HG03342 (cell line): ENCODE data around the gene UPF3A.
"Not testable (repeated sequence)": the region's sequence is repeated elsewhere in the genome, so short reads cannot be mapped to it uniquely, and the experiment has no call there.

Experiments used
- ATAC-seq: cut with Tn5 transposase; IDR thresholded peaks from one replicate; pipeline ENCODE4 v1.9.1; 2021; ENCODE audit warnings: mild to moderate bottlenecking, moderate library complexity; ENCODE audit not compliant: unreplicated experiment

The UPF3A gene, protein sequence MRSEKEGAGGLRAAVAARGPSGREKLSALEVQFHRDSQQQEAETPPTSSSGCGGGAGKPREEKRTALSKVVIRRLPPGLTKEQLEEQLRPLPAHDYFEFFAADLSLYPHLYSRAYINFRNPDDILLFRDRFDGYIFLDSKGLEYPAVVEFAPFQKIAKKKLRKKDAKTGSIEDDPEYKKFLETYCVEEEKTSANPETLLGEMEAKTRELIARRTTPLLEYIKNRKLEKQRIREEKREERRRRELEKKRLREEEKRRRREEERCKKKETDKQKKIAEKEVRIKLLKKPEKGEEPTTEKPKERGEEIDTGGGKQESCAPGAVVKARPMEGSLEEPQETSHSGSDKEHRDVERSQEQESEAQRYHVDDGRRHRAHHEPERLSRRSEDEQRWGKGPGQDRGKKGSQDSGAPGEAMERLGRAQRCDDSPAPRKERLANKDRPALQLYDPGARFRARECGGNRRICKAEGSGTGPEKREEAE

DNA sequence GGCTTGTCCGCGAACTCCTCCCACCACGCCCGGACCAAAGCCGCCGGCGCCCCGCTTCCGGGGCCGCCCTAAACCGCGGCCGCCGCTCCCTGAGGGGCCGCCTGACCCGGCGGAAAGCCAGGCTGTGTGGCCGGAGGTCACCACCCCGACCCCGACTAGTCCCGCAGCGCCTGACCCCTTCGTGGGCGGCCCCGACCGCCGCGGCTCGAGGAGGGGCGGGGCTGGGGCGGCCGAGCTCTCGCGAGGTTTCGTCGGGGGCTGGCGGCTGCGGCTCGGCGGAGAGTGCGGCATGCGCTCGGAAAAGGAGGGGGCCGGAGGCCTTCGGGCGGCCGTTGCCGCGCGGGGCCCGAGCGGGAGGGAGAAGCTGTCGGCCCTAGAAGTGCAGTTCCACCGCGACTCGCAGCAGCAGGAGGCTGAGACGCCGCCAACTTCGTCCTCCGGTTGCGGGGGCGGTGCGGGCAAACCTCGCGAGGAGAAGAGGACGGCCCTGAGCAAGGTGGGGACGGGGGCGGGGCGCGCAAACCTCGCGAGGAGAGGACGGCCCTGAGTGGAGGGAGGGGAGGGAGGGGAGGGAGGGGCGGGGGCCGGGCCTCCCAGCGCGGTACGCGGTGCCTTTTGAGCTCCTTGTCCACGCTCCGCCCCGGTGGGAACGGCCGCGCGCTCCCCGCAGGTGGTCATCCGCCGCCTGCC is at the start of gene UPF3A:
UPF3A (plus strand) TSS at position 251 of the 690 bp plus-strand sequence; CDS start at position 290, 39 bp downstream.
- peak; percentile 69 for ATAC-seq

DNA sequence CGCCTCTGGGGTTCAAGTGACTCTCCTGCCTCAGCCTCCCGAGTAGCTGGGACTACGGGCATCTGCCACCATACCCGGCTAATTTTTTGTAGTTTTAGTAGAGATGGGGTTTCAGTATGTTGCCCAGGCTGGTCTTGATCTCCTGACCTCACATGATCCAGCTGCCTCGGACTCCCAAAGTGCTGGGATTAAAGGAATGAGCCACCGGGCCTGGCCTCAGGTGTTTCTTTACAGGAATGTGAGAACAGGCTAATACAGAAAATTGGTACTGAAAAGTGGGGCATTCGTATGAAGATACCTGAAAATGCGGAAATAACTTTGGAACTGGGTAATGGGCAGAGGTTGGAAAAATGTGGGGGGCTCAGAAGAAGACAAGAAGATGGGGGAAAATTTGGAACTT is 49.5 kb upstream of the UPF3A start:
- no peak for ATAC-seq

DNA sequence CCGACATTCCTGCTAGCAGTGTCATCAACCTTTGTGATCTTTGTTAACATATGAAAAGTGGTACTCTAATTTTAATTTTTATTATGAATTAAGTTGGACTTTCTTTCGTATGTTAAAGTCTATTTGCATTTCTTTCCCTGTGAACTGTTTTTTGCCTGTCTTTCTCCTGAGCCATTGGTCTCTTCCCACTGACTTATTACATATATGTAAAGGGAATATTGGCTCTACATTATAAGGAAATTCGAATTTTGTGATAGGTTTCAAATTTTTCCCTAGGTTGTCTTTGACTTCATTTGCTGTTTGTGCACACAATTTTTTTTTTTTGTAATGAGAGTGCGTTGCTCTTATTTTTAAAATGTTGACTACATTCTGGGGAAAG is 47.1 kb upstream of the UPF3A start:
- ATAC-seq = no peak

DNA sequence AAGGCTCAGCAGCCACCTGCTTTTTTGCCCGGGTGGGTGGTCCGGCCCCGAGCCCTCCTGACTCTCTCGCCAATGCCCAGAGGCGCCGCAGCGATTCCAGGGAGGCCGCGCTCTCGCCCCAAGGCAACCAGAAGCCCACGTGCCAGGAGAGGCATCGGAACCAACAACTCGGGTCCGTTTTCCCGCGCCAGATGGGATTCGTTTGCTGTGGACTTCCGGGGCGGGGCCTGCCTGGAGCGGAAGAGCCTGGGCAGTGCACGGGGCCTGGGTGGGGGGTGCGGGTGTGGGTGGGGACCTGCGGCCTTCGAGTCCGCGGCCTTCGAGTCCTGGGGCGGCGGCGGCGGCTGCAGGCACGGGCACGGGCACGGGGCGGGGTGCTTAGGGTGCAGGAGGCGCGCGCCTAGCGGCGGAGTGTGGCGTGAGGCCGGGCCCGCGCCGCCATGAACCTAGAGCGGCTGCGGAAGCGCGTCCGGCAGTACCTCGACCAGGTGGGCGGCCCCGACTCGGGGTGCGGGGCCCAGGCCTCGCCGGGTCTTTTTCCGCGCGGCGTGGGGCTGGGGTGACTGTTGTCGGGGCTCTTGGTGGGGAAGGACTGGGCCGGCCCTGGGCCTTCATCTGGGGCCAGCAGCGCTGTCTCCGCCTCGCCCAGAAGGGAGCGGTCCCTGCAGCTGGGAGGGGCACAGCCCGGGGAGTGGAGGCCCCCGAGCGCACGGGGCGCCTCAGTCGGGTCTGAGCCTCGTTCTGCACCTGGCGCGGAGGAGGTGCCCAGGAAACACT is 46.6 kb upstream of the UPF3A start, which contains the start of gene CDC16:
CDC16 (plus strand) TSS at position 253 of the 777 bp plus-strand sequence; CDS start at position 441, 188 bp downstream.
- peak; percentile 92 for ATAC-seq

DNA sequence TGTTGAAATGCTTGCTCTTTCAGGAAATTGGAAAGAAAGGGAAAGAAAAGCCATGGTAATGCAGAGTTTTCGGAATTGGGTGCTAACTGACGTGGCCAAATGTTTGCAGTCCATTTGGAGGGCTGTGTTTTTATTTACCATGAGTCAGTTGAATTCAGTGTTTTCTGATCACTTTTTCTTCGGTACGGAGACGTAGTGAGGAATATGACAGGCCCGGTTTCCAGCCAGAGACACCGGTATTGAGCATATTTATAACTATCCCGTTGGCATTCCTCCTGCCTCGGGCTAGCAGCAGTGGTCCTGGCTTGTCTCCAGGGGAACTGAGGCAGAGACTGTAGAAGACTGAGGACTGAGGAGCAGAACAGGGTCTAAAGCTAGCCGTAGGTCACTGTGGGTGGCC is 45.7 kb upstream of the UPF3A start:
- no peak for ATAC-seq

DNA sequence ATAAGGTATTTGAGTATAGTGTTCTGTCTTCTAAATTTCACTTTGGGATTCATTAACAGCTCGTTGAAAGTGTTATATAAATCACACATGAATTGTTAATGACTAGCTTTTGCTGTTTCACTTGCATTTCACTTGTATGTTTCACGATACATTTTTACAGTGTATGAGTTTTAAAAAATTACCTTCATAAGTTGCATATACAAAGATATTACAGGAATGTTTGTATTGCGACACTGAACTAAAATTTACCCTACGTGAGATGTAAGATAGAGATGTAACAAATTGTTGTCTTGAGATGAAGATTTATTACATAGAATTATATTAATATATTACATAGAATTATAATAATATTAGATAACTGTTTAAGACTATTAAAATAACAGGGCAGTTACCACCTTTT is 45.2 kb upstream of the UPF3A start:
- no peak for ATAC-seq

DNA sequence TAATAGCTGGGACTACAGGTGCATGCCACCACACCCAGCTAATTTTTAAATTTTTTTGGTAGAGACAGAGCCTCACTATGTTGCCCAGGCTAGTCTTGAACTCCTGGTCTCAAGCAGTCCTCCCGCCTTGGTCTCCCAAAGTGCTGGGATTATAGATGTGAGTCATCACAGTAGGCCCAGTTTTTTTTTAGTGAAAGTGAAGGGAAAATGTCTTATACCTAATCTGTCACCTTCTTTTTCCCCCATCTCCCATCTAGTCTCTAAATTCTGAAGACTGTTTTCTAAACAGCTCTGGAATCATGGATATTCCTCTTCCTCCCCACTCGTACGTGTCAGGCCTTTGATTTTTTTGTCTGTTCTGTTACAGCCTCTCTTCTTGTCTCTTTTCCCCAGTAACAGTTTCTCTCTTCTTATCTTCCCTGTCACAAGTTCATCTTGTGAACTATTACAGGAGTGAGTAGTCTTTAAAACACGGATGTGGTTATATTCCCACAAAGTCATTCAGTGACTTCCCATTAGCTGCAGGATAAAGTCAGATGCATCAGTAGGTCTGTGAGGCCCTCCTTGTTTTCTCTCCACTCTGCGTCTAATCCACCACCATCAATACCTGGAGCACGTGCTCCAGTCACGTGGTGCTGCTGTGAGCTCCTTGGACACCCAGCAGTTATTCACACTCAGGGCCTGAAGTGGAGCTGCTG is 43.8 kb upstream of the UPF3A start:
- ATAC-seq = no peak

DNA sequence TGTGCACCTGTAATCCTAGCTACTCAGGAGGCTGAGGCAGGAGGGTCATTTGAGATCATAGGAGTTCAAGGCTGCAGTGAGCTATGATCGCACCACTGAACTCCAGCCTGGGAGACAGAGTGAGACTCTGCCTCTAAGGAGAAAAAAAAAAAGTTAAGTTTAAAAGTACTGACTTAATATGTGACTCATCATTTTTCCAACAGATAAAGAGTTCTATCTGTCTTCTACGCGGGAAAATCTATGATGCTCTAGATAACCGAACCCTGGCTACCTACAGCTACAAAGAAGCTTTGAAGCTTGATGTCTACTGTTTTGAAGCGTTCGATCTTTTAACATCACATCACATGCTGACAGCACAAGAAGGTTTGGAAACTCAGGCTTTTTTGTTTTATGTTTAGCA is 39.5 kb upstream of the UPF3A start:
- no peak for ATAC-seq

DNA sequence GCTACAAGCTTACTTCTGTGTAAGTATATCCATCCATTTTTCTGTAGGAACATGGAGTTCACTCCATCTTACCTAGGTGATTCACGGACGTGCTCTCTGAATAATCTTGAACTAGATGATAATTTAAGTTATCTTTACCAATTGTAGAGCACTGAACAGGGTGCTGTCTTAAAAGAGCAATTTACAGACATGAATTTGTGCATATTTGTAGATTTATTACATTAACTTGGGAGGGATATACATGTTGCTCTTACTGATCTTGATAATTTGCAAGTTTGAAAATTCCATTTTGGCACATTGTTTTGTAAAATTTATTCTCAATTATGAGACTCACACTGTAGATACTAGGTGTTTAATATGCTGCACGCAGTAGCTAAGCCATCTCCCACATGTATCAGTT is 37.4 kb upstream of the UPF3A start:
- ATAC-seq = no peak

DNA sequence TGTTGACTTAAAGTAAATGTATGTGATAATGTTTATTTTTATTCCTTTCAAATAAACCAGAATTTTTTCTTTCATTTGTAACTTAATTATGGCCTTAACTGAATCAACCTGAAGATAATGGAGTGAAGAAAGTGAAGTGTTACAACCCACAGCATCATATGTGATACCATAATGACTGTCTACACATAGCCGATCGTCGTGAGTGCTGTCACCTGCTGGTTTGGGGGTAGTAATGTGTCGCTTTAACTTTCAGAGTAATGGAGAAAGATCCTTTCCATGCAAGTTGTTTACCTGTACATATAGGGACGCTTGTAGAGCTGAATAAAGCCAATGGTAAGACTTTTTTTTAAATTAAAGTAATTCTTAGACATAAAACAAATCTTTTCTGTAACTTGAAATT is 36.8 kb upstream of the UPF3A start:
- ATAC-seq = no peak

DNA sequence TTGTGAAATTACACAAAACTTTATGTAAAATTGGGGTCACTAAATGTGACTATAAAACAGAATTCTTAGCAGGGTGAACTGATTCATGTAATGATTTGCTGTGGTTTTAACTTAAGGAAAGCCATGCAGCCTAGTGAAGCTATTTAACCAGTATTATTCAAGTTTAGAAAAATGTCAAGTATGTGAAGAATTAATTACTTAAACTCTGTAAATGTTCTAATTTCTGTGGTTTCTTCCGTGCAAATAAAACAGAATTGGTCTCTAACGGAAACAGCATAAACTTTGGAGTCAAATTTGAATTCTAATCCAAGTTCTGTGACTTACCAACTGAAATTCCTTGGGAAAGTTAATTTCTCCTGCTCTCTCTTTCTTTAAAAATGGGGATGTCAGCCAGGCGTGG is 33.4 kb upstream of the UPF3A start:
- no peak for ATAC-seq

DNA sequence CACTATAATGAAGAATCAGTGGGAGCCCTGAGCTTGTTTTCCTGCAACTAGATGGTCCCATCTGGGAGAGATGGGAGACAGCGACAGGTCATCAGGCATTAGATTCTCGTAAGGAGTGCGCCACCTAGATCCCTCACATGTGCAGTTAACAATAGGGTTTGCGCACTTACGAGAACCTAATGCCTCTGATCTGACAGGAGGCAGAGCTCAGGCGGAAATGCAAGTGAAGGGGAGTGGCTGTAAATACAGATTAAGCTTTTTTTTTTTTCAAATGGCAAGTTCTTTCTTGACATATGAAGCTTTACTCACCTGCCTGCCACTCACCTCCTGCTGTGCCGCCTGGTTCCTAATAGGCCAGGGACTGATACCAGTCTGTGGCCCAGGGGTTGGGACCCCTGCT is 32.3 kb upstream of the UPF3A start:
- no peak for ATAC-seq

DNA sequence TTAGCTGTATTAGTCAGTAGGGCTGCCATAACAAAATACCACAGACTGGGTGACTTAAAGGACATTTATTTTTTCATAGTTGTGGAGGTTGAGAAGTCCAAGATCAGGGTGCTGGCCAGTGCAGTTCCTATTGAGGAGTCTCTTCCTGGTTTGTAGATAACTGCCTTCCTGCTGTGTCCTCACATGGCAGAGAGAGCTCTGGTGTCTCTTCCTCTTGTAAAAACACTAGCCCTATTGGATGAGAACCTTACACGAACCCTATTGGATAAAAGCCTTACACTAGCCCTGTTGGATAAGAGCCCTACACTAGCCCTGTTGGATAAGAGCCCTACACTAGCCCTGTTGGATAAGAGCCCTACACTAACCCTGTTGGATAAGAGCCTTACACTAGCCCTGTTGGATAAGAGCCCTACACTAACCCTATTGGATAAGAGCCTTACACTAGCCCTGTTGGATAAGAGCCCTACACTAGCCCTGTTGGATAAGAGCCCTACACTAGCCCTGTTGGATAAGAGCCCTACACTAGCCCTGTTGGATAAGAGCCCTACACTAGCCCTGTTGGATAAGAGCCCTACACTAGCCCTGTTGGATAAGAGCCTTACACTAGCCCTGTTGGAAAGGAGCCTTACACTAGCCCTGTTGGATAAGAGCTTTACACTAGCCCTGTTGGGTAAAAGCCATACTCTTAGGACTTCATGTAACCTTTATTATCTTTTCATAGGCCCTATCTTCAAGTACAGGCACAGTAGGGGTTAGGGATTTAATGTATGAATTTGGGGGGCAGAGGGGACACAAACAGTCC is 29.6 kb upstream of the UPF3A start:
- ATAC-seq = not testable (repeated sequence)

DNA sequence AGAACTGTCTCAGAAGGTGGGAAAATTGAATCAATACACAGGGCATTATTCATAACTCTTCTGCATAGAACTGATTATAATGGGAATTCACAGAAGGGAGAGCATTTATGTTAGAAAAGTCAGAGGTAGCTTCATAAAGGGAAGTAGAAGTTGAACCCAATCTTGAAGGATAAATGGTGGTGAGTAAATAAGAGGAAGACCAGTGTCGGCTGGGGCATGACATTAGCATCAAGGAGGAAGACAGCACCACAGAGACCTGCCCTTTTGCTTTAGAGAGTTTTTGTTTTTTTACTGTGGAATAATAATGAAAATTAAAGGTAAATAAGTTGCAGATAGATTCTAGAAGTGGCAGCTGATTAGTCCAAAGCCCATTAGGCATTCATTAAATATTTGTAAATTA is 24.9 kb upstream of the UPF3A start:
- ATAC-seq = no peak

DNA sequence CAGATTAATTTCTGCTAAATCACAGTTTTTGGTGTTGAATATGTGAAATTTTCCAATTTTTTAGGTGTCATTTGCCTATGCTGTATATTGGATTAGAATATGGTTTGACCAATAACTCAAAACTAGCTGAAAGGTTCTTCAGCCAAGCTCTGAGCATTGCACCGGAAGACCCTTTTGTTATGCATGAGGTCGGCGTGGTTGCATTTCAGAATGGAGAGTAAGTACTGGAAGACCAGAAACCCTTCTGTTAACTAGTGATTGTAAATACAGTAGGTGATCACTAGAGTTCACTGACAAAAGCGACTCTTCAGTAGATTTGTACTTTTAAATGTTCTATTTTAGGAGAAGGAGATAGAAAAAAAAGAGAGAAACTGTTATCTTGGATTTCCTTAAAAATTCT is 24.4 kb upstream of the UPF3A start:
- no peak for ATAC-seq

DNA sequence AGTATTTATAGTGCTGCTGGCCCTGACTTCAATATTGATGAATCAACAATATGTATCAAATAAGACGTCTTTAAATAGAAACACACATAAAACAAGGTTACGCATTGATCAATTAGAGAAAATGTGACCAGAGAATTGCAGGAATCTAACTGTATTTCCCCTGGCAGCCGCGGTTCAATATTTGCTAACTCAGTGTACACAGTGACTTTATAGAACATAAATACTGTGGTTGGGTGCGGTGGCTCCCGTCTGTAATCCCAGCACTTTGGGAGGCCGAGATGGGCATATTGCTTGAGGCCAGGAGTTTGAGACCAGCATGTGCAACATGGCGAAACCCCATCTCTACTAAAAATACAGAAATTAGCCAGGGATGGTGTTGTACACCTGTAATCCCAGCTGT is 22.8 kb upstream of the UPF3A start:
- no peak for ATAC-seq

DNA sequence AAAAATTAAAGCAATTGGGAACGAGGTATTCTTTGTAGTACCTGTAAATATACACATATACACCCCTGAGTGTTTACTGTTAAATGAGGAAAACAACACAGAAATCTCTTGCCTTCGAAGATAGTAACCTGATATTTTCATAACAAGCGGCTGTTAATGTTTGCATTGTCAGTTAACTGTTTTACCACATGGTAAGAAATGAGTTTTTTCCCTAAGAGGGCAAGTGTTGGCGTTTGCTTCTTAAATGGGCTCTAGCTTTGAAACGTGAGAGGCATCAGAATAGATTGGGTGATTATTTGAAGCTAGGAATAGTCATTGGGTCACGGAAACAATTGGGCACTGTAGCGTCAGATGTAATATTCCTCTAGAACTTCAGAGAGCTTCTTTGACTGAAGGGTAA is 22.0 kb upstream of the UPF3A start:
- no peak for ATAC-seq

DNA sequence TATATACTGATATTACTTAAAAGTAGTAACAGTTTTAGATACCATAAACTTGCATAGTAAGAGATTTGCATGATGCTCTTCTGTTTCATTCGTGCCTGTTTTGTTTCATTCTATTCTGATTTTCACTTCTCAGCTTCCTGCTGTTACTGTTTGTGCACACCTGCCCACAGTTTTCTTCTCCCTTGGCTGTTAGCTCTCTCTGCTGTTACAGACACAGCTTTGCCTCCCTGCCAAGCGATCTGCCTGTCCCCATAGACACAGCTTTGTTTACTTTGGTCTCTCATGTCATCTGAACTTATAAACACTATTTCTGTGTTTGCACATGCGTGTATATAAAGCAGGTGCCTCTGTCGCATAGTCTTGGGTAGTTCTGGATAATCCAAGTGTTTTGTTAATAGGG is 21.4 kb upstream of the UPF3A start:
- no peak for ATAC-seq

DNA sequence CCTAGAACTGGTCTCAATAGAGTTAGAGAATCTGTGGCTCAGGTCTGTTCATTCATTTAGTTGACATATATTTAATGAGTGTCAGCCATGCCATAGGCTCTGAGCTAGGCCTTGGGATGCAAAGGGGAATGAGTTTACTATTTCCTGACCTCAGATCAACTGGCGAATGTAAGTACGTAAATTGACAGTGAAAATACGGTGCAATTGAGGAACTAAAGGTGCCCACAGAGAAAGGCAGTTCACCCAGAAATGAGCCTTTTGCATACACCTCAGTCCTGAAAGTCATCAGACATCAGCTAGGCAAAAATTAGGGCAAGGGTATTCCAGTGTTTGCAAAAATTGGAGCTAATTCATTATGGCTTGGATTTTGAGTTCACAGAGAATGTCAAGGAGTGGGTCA is 20.6 kb upstream of the UPF3A start:
- no peak for ATAC-seq

DNA sequence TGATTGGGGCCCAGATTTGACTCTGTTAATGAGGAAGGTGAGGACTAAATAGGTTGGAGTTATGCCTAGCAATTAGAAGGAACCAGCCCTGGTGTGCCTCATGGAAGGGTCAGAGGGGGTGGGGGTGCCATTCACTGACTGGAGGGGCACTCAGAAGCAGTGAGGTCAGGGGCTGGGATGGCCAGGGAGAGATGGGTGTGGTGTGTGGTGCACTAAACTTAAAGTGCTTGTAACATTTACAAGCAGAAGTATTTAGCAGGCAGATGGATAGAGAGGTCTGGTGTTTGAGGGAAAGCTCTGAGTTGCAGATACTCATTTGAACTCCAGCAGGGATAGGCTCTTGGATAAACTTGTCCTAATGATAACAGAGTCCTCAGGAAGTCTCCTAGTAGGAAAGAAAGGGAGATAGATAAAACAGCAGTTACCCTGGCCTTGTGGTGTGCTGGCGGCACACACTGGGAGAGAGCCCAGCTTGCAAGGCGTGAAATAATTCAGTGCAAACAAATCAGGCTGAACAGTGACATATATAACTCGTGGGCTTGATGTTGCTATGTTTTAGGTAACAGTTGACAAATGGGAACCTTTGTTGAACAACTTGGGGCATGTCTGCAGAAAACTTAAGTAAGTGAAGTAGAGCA is 20.0 kb upstream of the UPF3A start:
- no peak for ATAC-seq
